GM19193 (cell line): ENCODE data around the gene TXNDC17.

Source experiments
- POLR2A ChIP-seq: IDR thresholded peaks from 4 replicates; pipeline ENCODE4 v1.6.1; 2011; ENCODE audit not compliant: insufficient read depth, insufficient read length; ENCODE audit errors: extremely low read depth

The TXNDC17 gene

DNA sequence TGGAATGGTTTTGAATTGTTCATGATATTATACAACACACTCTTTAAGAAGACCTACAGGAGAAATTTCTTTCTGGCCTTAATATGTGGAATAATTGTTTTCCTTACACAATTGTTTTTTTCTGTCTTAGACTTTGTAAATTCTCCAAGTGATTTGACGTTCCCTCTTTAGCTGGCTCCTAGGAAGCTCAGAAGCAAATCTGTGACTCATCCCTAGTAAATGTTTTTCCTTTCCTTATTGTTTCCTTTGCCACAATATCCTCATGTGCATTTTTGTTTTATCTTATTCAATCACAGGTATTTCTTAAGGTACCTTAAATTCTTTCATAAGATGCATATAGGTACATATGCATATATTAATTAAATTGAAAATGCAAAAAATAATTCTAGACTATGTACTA lies 13.8 kb upstream of the TXNDC17 start:
- TF ChIP-seq POLR2A = no peak

DNA sequence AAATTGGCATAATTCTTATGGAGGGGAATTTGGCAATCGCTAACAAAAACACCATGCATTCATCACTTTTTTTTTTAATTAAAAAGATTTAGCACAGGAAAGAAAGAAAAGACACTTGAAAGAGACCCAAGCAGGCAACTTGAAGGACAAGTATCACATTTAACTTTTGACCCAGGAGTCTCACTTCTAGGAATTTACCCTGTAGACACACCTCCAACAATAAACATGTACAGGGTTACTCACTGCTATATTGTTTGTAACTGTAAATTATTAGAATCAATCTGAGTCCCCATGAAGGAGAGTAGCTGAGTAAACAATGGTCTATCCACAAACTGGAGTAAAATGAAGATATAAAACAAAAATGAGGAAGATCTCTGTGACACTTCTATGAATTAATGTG lies 10.5 kb upstream of the TXNDC17 start:
- no peak for TF ChIP-seq POLR2A

DNA sequence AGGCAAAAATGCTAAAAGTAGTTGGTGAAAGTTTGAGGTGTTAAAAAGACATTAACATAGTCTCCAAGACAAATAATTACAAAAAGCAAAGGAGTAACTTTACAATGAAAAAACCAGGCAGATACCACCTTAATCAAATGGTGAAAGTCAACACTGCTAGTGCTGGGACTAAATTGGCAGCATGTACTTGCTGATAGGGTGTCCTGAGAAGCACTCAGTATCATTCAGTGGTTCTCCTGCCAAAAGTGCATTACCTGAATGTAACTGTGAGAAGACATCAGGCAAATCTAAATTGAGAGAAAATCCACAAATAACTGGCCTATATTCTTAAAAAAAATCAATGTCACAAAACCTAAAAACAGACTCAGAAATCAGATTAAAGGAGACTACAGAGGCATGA lies 8.3 kb upstream of the TXNDC17 start:
- no peak for TF ChIP-seq POLR2A

DNA sequence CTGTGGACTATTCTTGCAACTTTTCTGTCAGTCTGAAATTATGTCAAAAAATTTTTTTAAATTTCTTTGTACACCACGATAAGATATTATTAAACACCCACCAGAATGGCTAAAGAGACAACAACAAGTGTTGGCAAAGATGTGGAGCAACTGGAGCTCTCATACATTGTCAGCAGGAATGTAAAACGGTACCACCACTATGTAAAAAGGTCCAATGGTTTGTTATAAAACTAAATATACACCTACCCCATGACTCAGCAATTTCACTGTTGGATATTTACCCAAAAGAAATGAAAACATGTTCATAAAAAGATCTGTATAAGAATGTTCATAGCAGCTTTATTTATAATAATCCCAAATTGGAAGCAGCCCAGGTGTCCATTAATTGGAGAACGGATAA lies 7.6 kb upstream of the TXNDC17 start:
- no peak for TF ChIP-seq POLR2A

DNA sequence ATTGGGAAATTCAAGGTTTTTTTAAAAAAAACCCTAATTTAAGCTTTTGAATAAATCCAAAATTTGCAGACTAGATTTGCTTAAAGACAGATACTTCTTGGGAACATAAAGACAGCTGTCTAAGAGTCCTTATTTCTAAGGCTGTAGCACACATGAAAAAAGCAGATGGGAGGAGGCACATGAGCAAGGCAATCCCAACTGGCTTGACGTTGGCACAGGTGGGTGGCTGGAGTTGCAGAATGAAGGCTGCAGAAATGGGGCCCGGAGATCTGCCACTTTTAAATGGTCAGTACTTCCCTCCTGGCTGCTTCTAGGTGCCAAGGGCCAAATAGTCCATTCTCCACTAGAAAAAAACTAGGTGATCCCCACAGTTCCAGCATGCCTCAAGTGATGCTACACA lies 4.8 kb upstream of the TXNDC17 start:
- no peak for TF ChIP-seq POLR2A

DNA sequence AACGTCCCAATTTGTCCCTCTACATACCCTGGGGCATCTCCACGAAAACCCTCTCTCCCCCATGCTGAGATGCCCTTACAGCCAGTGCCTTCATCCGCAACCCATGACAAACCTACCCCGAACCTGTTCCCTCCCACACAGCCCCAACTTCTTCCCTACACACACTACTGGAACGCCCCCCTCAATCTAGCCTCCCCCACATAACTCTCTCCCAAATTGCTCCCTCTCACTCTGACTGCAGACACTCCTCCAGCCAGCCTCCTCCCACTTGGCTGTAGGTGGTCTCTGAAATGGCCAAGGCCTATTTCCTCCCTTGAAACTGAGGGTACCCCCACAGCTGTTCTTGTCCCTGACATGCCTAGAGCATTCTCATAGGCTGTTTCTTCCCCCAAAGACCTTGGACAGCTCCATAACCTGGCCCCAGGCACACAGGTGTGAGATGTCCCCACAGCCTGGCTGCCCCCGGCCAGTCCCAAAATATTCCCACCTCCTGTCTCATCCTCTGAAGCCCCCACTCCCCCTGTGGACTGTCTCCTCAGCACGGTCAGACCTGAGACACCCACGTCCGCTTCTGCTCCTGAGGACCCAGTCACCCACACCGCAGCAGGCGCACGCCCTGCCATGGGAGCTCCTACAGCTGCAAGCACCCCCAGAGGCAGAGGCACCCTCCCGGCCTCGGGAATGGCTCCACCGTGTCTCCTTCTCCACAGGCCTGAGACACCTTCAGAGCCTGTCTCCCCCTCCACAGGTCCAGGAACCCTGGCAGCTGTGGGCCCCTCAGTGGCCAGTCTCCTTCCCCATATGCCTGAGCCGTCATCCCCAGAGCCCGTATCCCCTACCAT lies 4.0 kb upstream of the TXNDC17 start:
- TF ChIP-seq POLR2A = no peak

DNA sequence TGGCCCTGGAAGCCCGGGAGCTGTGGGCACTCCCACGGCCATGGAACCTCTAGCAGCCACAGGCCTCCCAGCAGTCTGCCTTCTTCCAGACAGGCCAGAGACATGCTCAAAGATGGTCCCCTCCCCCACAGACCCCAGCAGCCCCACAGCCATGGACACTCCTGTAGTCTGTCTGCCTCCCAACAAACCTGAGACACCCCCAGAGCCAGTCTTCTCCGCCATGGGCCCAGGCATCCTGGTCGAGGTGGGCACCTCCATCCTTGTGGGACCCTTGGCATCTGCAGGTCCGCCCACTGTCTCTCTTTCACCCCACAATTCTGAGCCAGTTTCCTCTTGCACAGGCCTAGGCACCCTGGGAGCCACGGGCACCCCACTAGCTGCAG lies 3.4 kb upstream of the TXNDC17 start:
- no peak for TF ChIP-seq POLR2A

DNA sequence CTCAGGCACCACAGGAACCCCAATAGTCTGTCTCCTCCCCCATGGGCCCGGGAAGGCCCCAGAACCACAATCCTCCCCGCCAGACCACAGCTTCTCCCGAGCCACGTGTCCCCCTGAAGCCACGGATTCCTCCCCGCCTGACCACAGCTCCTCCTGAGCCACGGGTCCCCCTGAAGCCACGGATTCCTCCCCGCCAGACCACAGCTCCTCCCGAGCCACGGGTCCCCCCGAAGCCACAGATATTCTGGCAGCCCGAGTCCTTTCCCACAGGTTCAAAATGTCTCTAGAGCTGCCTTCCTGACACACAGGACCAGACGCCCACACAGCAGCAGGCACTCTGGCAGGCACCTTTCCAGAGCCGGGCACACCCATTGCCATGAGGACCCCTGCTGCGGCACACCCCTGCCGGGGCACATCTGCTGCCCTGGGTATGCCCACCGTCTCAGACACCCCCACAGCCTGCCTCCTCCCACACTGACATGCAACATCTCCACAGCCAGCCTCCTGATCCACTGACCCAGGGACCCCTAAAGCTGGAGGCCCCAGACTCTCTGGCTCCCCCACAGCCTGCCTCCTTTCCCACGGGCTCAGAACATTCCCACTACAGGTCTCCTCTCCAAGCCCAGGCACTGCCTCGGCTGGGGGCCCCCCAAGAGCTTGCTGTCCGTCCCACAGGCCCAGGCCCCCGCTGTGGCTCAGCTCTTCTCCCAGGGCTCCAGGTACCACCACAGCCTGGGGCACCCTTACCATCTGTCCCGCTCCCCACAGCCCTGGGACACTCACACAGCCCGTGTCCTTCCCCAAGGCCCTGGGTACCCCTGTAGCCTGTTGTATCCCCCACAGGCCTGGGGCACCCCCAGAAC lies 2.6 kb upstream of the TXNDC17 start:
- TF ChIP-seq POLR2A = no peak

DNA sequence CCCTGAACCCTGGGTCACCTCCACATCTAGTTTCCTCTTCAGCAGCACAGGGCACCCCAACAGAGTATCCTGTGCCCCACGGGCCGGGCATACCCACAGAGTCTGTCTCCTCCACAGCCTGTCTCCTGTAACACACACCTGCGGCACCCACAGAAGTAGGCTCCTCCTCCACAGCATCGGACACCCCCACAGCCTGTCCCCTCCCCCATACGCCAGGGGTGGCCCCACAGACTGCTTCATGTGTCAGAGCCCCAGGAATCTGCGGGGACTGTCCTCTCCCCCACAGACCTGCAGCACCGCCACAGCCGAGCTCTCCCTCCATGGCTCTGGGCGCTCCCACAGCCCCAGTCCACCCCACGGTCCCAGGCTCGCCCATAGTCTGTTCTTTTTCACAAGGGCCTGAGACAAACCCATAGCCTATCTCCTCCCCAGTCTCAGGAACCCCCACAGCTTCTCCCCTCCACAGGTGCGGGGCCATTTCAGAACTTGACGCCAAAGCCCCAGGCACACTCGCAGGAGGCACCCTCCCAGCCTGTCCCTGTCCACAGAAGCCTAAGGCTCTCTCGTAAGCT lies 1.8 kb upstream of the TXNDC17 start:
- no peak for TF ChIP-seq POLR2A

DNA sequence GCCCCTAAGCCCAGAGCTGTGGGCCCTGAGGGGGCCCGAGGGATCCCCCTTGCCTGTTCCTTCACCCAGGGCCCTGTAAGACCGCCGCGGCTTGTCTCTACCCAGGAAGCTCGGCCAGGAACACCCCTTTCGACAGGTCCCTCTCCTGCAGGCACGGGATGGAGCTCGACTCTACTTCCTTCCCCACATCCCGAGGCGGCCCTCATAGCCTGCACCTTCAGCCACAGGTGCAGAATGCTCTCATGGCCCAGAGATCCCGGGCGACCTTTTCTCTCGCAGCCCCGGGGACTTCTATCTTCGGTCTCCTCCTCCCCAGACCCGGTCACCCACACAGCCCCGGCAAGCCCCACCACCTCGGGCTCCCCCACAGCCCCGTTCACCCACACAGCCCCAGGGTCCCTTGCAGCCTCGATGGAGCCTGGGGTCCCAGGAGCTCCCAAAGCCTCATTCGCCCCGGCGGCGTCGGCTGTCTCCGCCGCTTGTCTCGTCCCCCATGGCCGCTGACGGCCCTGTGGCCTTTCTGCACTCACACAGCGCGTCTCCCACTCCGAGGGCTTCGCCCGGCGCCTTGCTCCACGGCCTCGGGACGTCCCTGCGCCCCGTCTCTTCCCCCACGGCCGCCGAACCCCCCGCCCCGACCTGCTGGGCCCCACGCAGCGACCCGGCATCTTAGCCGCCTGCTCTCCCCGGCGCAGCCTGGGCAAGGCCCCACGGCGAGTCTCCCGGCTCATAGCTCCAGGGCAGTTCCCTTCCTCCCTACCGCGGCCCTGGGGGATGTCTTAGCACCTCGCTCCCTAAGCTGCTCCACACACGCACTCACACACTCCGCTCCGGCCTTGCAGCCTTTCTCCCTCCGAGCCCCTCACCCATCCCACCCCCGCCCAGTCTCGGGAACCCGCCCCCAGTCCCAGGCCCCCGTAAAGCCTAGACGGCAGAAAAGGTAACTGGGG lies 999 bp upstream of the TXNDC17 start:
- TF ChIP-seq POLR2A = no peak

DNA sequence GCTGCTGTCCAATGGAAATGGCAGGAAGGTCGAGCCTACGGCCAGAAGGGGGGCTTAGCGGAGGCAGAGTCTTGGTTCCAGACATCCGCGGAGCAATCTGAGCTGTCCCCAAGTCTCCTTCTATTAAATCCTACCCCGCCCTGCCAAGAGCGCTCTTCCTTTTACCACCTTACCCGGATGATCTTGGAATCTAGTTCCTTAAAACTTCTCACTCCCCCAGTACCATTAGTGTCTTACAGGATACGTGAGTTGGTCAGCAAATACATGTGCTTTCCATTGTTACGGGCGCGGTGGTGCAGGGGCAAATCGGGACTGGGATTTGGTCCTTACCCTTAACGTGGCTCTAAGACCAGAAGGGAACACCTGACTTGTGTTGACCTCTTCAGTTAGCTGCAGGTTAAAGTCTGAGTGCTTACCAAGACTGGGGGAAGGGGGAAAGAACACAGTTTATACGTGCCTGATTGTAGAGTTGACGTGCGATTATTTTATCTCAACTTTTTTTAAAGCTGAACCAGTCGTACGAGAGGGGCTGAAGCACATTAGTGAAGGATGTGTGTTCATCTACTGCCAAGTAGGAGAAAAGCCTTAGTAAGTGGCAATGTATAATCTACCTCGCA lies 495 bp downstream of the TXNDC17 start:
- no peak for TF ChIP-seq POLR2A

DNA sequence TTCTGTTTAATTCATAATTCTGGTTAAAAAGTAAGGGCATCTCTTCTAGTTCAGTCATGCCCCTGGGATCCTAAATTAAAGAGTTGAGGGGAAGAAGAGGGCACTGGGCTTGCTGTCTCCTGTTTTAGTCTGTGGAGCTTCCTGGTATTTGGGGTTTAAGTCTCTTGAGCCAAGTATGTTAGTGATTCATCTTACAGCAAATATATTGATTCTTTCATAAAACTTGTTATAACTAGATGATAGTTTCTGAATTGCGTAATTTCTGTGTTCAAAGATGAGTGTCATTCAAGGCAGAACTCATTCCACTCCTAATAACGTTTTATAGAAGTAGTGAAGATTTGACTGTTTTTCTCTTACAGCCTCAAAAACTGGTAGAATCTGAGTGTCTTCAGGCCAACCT lies 1.7 kb downstream of the TXNDC17 start:
- no peak for TF ChIP-seq POLR2A

DNA sequence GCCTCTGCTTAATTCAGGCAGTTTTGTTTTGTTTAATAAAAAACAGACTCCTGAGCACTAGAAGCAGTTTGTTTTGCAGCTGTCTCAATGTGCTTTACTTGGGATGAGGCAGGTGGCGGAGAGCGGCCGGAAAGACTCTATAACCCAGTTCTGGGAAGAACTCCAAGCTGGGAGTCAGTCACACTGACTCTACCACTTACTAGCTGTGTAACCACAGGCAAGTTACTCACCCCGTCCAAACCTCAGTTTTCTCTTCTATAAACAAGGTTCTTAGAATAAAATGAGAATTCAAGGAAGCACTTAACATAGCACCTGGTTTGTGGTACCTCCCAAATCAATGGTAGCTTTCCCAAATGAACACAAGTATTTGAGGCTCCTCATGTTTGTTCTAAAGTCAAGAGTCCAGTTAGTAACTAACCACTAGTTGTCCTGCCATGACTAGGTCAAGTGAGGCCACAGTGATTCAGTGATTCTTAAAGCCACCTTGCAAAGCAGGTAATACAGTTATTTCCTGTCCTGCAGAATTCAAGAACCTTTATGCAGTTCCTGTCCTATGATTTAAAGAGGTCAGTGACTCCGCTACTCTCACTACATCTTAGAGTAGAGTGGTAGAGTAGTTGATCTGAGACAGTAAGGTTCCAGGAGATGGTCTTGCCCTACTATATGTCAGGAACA lies 2.7 kb downstream of the TXNDC17 start:
- TF ChIP-seq POLR2A = no peak

DNA sequence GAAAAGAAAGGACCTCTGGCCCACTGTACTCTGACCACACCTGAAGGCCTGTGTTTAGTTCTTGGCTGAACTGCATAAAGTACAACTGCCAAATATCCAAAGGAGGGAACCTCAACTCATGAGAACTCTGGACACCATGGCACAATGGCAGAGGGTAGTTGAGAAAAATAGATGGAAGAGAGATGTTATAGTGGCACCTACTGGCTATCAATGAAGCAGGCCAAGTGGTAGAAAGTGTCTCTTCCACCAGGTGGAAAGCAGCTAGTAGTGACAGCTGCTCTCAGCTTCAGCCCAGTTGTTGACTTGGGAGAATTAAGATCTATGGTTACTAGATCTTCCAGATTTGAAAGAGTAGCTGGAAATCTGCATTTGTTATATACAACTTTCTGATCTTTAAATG lies 7.3 kb downstream of the TXNDC17 start:
- no peak for TF ChIP-seq POLR2A
